ENCODE results near the gene PDE1C. TPM values are rescaled to one million over a fixed set of nuclear protein-coding genes. Genes with fewer than 3 reads are reported as not detected.

The PDE1C gene
- total RNA-seq, 1 donor from 2014 or later, result 15.5 TPM

GRCh38 chr7:31878875-31879274 is 191.3 kb downstream of the PDE1C start:
- DNase-seq (no peak), ATAC-seq (no peak)
- Histone ChIP-seq H3K4me1 (peaks cover 14% of the 10 kb centered on the region), H3K27me3 (ENCODE audit: low read depth) (no peaks in the 10 kb centered on the region), H3K36me3 (no peaks in the 10 kb centered on the region), H3K9me3 (no peaks in the 10 kb centered on the region), H3K27ac (no peak overlapping the region), H3K4me3 (no peak overlapping the region)
- TF ChIP-seq CTCF (IDR thresholded peaks at IDR 0.05), result no peak
- intact Hi-C loops (cut with DNase I), result no loop called here

GRCh38 chr7:31875424-31875823 is 194.8 kb downstream of the PDE1C start:
- H3K27me3 ChIP-seq (ENCODE audit: low read depth), result no peaks in the 10 kb centered on the region
- ATAC-seq (no peak), DNase-seq (no peak)
- TF ChIP-seq CTCF (IDR thresholded peaks at IDR 0.05), result no peak
- H3K4me3 ChIP-seq, result no peak overlapping the region
- H3K9me3 ChIP-seq, result no peaks in the 10 kb centered on the region
- peaks cover 8% of the 10 kb centered on the region for H3K4me1 ChIP-seq
- no peaks in the 10 kb centered on the region for H3K36me3 ChIP-seq
- H3K27ac ChIP-seq, result peak overlapping the region; percentile 20
- intact Hi-C loops (cut with DNase I), result no loop called here

- H3K27ac ChIP-seq, result peak overlapping the region; percentile 20
- no peak for TF ChIP-seq CTCF (IDR thresholded peaks at IDR 0.05)
Measured at GRCh38 chr7:31874631-31875386, 195.4 kb downstream of the PDE1C start.

GRCh38 chr7:31873816-31874597 is 196.2 kb downstream of the PDE1C start:
- H3K4me1 ChIP-seq, result peaks cover 8% of the 10 kb centered on the region
- no peak for TF ChIP-seq CTCF (IDR thresholded peaks at IDR 0.05)
- no peak overlapping the region for H3K4me3 ChIP-seq
- H3K27ac ChIP-seq, result no peak overlapping the region
- intact Hi-C loops (cut with DNase I), result no loop called here
- ATAC-seq (no peak), DNase-seq (no peak)
- no peaks in the 10 kb centered on the region for H3K27me3 ChIP-seq (ENCODE audit: low read depth)
- H3K9me3 ChIP-seq, result no peaks in the 10 kb centered on the region
- H3K36me3 ChIP-seq, result no peaks in the 10 kb centered on the region

More at GRCh38 chr7:31874631-31875386, 195.4 kb downstream of the PDE1C start:
- ATAC-seq (no peak), DNase-seq (no peak)
- Histone ChIP-seq H3K27me3 (ENCODE audit: low read depth) (no peaks in the 10 kb centered on the region), H3K4me3 (no peak overlapping the region), H3K9me3 (no peaks in the 10 kb centered on the region), H3K36me3 (no peaks in the 10 kb centered on the region), H3K4me1 (peaks cover 8% of the 10 kb centered on the region)
- intact Hi-C loops (cut with DNase I), result no loop called here

- no peaks in the 10 kb centered on the region for H3K36me3 ChIP-seq
- no peak for ATAC-seq
- H3K4me1 ChIP-seq, result peaks cover 8% of the 10 kb centered on the region
- H3K9me3 ChIP-seq, result no peaks in the 10 kb centered on the region
- no peak overlapping the region for H3K27ac ChIP-seq
- no peak for TF ChIP-seq CTCF (IDR thresholded peaks at IDR 0.05)
- H3K4me3 ChIP-seq, result no peak overlapping the region
- DNase-seq, result no peak
- intact Hi-C loops (cut with DNase I), result no loop called here
- H3K27me3 ChIP-seq (ENCODE audit: low read depth), result no peaks in the 10 kb centered on the region
Measured at GRCh38 chr7:31872545-31873370, 197.4 kb downstream of the PDE1C start.

Measured in lower lobe of right lung (tissue), 2 donors.